ENCODE data around the gene SH2D6. TPM values are rescaled to one million over a fixed set of nuclear protein-coding genes. Genes with fewer than 3 reads are reported as not detected.

Gene SH2D6
- total and polyA plus RNA-seq, 2 of the 8 experiments (the other 6 are each of a cell fraction or from before 2014, with no cell fraction given) = 0.42 TPM; not detected in 1

DNA sequence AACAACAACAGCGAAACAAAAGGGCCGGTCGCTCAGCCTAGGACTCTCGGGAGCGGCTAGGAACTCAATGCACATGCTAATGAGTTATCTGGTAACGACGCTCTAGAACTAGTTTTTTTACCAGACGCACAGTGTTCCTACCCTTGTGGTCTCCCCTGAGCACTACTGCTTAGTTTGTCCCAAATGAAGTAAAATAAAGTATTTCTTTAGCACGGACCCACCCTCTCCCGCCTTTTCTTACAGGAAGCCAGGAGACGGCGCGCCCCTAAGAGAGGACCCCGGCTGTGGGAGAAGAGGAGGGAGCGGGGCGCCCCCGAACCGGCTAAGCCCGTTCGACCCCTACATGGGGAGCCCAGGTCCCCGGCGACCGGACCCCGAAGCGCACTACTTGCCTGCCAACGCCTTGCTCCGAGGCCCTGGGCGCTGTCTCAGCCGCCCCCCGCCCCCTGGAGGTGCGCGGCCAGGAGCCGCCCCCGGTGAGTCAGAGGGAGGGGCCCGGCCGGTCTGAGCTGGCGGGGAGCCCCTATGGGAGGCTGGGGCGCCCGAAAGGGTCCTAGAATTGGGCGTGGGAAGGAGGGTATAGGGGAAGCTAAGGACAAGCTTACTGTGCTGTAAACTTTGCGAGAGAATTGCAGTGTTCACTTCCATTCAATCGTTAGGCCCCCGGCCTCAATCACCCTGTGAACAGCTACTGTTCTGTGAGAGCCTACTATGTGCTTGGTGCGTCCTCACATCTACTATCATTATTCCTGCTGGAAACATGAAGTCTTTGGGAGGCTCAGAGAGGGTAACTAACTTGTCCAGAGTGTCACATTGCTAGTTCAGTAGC lies 4.7 kb upstream of the SH2D6 start:
- peak overlapping the region; percentile 61; the same call in 1 of the 2 replicates for H2BK15ac ChIP-seq (ENCODE audit: low read length)
- DNase-seq (ENCODE audit: low read depth in 1 of 2, low spot score in 2 of 2) (peak in 1 of 2 experiments; percentile 71), FAIRE-seq (no peak)
- H3K4me3 ChIP-seq (ENCODE audit: extremely low read depth in 1 of 4, insufficient read depth in 2 of 4, low read depth in 3 of 4, low read length in 4 of 4) = peak overlapping the region; percentile 72 to 85 (median 74)
- H2BK5ac ChIP-seq (ENCODE audit: low read depth, low read length) = peak overlapping the region; percentile 35; the same call in 1 of the 2 replicates
- H3K79me1 ChIP-seq (ENCODE audit: low read depth, low read length) = peaks cover 5% of the 10 kb centered on the region
- peak overlapping the region; percentile 1 to 76 (median 46) for H3K9ac ChIP-seq (replicated peaks in 1 of 4; ENCODE audit: extremely low read depth in 1 of 4, low read depth in 3 of 4, low read length in 3 of 4)
- peak overlapping the region; percentile 9 for H3K56ac ChIP-seq (replicated peaks; ENCODE audit: insufficient read length, low read depth, low read length)
- H3K14ac ChIP-seq (ENCODE audit: insufficient read length) = no peak overlapping the region
- H4K8ac ChIP-seq (ENCODE audit: extremely low read depth, insufficient read depth, low read length) = peak overlapping the region; percentile 95; the same call in 1 of the 2 replicates
- H4K20me1 ChIP-seq (replicated peaks in 1 of 2; ENCODE audit: control insufficient read depth in 1 of 2, insufficient read depth in 2 of 2, low read length in 2 of 2) = no peaks in the 10 kb centered on the region
- H2BK12ac ChIP-seq (ENCODE audit: low read depth, low read length) = peak overlapping the region; percentile 96
- H3K23me2 ChIP-seq (ENCODE audit: low read depth, low read length) = peaks cover 8% of the 10 kb centered on the region; the same call in 1 of the 2 replicates
- no peak overlapping the region for H2AK5ac ChIP-seq (ENCODE audit: low read depth, low read length)
- 0 out of 2 replicates have a peak overlapping the region, but pooled peaks have one; percentile 48 for H2BK20ac ChIP-seq (ENCODE audit: low read length)
- H4K5ac ChIP-seq (ENCODE audit: insufficient read length, low read depth, low read length) = peak overlapping the region; percentile 53
- peak overlapping the region; percentile 77; the same call in 1 of the 2 replicates for H2AFZ ChIP-seq (ENCODE audit: low read length)
- H3K27ac ChIP-seq (ENCODE audit: low read depth, low read length) = no peak overlapping the region
- H3K36me3 ChIP-seq (ENCODE audit: control insufficient read depth in 2 of 4, insufficient read depth in 4 of 4, low read length in 3 of 4) = no peaks in the 10 kb centered on the region
- peaks cover 5 to 24% (median 18%) of the 10 kb centered on the region in 4 experiments for H3K4me1 ChIP-seq (replicated peaks in 1 of 4; ENCODE audit: control insufficient read depth in 3 of 4, insufficient read depth in 4 of 4, low read length in 3 of 4)
- no peak overlapping the region for H3K4ac ChIP-seq (replicated peaks; ENCODE audit: insufficient read length, low read depth, low read length)
- CTCF ChIA-PET (ENCODE audit: partially characterized antibody) = interaction anchor here (0.6 to 1.8 kb wide), 14 partner anchors 10 to 189 kb away, joined by 3 to 11 read pairs (median 4); partner anchors contain the start of genes MAT2A and TMEM150A
- H2BK120ac ChIP-seq (replicated peaks; ENCODE audit: low read depth, low read length) = peak overlapping the region; percentile 69
- H4K91ac ChIP-seq (replicated peaks; ENCODE audit: insufficient read length, low read length) = peak overlapping the region; percentile 83
- H3K23ac ChIP-seq (ENCODE audit: insufficient read length) = peak overlapping the region; percentile 71
- H3K9me3 ChIP-seq (ENCODE audit: insufficient read depth in 2 of 2, low read depth in 1 of 2, low read length in 1 of 2) = no peaks in the 10 kb centered on the region
- POLR2A ChIA-PET (ENCODE audit: partially characterized antibody) = interaction anchor here (0.6 to 55.3 kb wide), 15 partner anchors 8 to 202 kb away, joined by 3 to 1889 read pairs (median 4); partner anchors contain the start of genes ELMOD3, GGCX, MAT2A and RETSAT
- H3K27me3 ChIP-seq (replicated peaks in 1 of 4; ENCODE audit: control insufficient read depth in 3 of 4, extremely low read depth in 1 of 4, insufficient read depth in 3 of 4, low read length in 3 of 4) = peaks cover 0 to 3% (median 1%) of the 10 kb centered on the region in 4 experiments; a peak in 1 of 7 replicates
- H3K4me2 ChIP-seq (ENCODE audit: insufficient read depth in 1 of 2, low read depth in 2 of 2, low read length in 2 of 2) = peak overlapping the region; percentile 67 to 86
- 7% methylated on average over 24 of the region's 44 CpGs; no CpG with 5 or more reads in 1 of the 2 experiments for WGBS, 2 experiments (ENCODE audit: extremely low coverage in 1 of 2, insufficient coverage in 1 of 2, insufficient read length in 1 of 2, insufficient replicate concordance in 2 of 2, low coverage in 1 of 2, low lambda C conversion rate in 2 of 2, missing lambda C conversion rate in 1 of 2)
- peak overlapping the region; percentile 71 for H3K18ac ChIP-seq (ENCODE audit: extremely low read depth, low read length)
- no peaks in the 10 kb centered on the region for H3K79me2 ChIP-seq (ENCODE audit: control insufficient read depth in 1 of 2, insufficient read depth in 2 of 2, low read length in 2 of 2)
- TF ChIP-seq TBP (IDR thresholded peaks at IDR 0.05; ENCODE audit: low read depth, low read length) (peak; percentile 25; the same call in 1 of the 2 replicates), TEAD4 (IDR thresholded peaks at IDR 0.05; ENCODE audit: low read depth, low read length) (no peak), CREB1 (IDR thresholded peaks at IDR 0.05) (no peak), BACH1 (IDR thresholded peaks at IDR 0.05; ENCODE audit: low read length) (no peak), NANOG (IDR thresholded peaks at IDR 0.05; ENCODE audit: insufficient read depth, low read depth, low read length, poor library complexity, severe bottlenecking) (no peak), KDM1A (IDR thresholded peaks at IDR 0.05; ENCODE audit: borderline replicate concordance, low read length) (0 out of 2 replicates have a peak, but pooled peaks have one; percentile 4), GABPA (IDR thresholded peaks at IDR 0.05; ENCODE audit: borderline replicate concordance, insufficient read depth, low read length) (no peak), ASH2L (IDR thresholded peaks at IDR 0.05; ENCODE audit: low read length) (peak; percentile 55), TAF1 (IDR thresholded peaks at IDR 0.05; ENCODE audit: low read depth, low read length) (0 out of 2 replicates have a peak, but pooled peaks have one; percentile 18), PHF8 (conservative IDR thresholded peaks at IDR 0.05; ENCODE audit: low read depth, low read length) (peak; percentile 34; the same call in 1 of the 2 replicates), RBBP5 (IDR thresholded peaks at IDR 0.05; ENCODE audit: borderline replicate concordance, low read depth, low read length) (no peak)

All from H1 (cell line).